ENCODE data around the gene TTC9.

Gene TTC9

DNA sequence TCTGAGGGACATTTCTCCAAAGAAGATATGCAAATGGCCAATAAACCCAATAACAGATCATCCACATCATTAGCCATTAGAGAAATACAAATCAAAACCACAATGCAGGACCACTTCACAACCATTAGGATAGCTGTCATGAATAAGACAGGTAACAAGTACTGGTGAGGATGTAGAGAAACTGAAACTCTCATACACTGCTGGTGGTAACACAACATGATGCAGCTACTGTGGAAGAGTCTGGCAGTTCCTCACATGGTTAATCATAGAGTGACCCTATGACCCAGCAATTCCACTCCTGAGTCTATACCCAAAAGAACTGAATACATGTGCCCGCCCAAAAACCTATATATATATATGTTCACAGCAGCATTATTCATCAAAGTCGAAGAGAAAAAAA lies 39.0 kb downstream of the TTC9 start:
- no peak overlapping the region for H3K27ac ChIP-seq (ENCODE audit: low read length)
- no peak for ATAC-seq (ENCODE audit: insufficient read depth, low read depth)
- H3K4me2 ChIP-seq (ENCODE audit: insufficient read depth, low read length): no peak overlapping the region
- H3K27me3 ChIP-seq (ENCODE audit: insufficient read depth, low read length, poor library complexity): peaks cover 10% of the 10 kb centered on the region
- no peaks in the 10 kb centered on the region for H3K36me3 ChIP-seq (ENCODE audit: insufficient read depth, low read length)
- no peaks in the 10 kb centered on the region for H3K4me1 ChIP-seq (ENCODE audit: insufficient read depth, low read length)
- no peak overlapping the region for H3K9ac ChIP-seq (ENCODE audit: low read depth, low read length)
- no peaks in the 10 kb centered on the region for H3K79me2 ChIP-seq (ENCODE audit: insufficient read depth, low read length)
- no peaks in the 10 kb centered on the region for H3K9me3 ChIP-seq (ENCODE audit: insufficient read depth, low read length, severe bottlenecking)
- H3K4me3 ChIP-seq (ENCODE audit: low read depth in 1 of 2, low read length in 2 of 2): no peak overlapping the region
- no peaks in the 10 kb centered on the region for H4K20me1 ChIP-seq (ENCODE audit: insufficient read depth, low read length)
- TF ChIP-seq, protein P1, sequence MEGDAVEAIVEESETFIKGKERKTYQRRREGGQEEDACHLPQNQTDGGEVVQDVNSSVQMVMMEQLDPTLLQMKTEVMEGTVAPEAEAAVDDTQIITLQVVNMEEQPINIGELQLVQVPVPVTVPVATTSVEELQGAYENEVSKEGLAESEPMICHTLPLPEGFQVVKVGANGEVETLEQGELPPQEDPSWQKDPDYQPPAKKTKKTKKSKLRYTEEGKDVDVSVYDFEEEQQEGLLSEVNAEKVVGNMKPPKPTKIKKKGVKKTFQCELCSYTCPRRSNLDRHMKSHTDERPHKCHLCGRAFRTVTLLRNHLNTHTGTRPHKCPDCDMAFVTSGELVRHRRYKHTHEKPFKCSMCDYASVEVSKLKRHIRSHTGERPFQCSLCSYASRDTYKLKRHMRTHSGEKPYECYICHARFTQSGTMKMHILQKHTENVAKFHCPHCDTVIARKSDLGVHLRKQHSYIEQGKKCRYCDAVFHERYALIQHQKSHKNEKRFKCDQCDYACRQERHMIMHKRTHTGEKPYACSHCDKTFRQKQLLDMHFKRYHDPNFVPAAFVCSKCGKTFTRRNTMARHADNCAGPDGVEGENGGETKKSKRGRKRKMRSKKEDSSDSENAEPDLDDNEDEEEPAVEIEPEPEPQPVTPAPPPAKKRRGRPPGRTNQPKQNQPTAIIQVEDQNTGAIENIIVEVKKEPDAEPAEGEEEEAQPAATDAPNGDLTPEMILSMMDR (IDR thresholded peaks at IDR 0.05; ENCODE audit: borderline replicate concordance, extremely low read depth, low read length, poor library complexity, severe bottlenecking): no peak
- no peak for TF ChIP-seq EZH2 (IDR thresholded peaks at IDR 0.05; ENCODE audit: borderline replicate concordance, low read depth, low read length, severe bottlenecking)
- no peak overlapping the region for H2AFZ ChIP-seq (ENCODE audit: low read depth, low read length)
- no peak for DNase-seq

DNA sequence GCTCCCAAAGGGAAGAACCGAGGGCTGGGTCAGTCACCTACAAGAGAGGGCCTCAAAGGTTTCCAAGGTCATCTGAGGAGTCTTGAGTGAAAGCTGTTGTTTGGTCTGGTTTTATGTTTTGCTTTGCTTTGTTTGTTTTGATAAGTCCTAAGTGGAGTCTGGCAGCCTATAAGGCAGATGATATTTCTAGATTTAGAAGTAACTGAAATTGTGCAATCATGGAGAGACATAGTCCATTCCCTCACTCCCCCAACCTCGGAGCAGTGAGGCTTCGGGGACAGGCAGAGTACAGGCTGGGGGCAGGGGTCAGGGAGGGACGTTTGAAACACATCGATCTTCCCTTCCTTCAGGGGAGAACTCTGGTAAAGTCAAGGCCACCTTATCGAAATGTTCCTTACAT lies 42.3 kb downstream of the TTC9 start:
- TF ChIP-seq, protein P1 (IDR thresholded peaks at IDR 0.05; ENCODE audit: borderline replicate concordance, extremely low read depth, low read length, poor library complexity, severe bottlenecking): no peak
- no peak for TF ChIP-seq EZH2 (IDR thresholded peaks at IDR 0.05; ENCODE audit: borderline replicate concordance, low read depth, low read length, severe bottlenecking)
- H3K27ac ChIP-seq (ENCODE audit: low read length): no peak overlapping the region

DNA sequence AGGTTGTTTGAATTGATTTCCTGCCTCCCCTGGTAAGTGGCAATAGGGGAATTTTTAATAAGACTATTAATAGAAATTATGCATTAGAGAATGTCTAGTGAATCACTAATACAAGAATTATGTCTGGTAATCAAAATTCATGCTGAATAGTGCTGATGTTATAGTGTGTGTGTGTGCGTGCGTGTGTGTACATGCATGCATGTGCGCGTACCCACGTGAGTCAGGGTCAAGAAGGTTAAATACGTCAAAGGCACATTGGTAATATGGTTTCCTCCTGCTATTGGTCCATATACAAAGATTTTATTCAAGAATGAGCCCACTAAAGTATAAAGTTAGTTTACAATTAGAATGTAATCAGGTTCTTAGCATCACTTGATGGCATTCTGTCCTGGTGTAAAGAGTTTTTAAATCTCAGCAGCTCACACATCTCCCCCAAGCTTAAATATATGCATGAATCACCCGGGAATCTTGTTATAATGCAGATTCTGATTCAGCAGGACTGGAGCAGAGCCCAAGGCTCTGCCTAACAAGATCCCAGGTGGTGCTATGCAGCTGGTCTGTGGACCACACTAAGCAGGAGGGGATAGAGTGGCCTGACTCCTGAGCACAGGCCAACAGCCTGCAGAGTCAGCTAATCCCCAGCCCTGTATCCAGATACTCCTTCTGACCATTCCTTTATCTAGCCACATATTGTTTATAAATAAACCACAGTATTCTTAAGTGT lies 43.9 kb downstream of the TTC9 start:
- Histone ChIP-seq H3K9ac (ENCODE audit: low read depth, low read length) (no peak overlapping the region), H3K9me3 (ENCODE audit: insufficient read depth, low read length, severe bottlenecking) (no peaks in the 10 kb centered on the region), H3K79me2 (ENCODE audit: insufficient read depth, low read length) (no peaks in the 10 kb centered on the region), H3K36me3 (ENCODE audit: insufficient read depth, low read length) (no peaks in the 10 kb centered on the region), H3K27ac (ENCODE audit: low read length) (no peak overlapping the region), H2AFZ (ENCODE audit: low read depth, low read length) (no peak overlapping the region), H4K20me1 (ENCODE audit: insufficient read depth, low read length) (no peaks in the 10 kb centered on the region), H3K27me3 (ENCODE audit: insufficient read depth, low read length, poor library complexity) (peaks cover 11% of the 10 kb centered on the region), H3K4me3 (ENCODE audit: low read depth in 1 of 2, low read length in 2 of 2) (no peak overlapping the region), H3K4me2 (ENCODE audit: insufficient read depth, low read length) (no peak overlapping the region), H3K4me1 (ENCODE audit: insufficient read depth, low read length) (no peaks in the 10 kb centered on the region)
- TF ChIP-seq EZH2 (IDR thresholded peaks at IDR 0.05; ENCODE audit: borderline replicate concordance, low read depth, low read length, severe bottlenecking): no peak
- ATAC-seq (ENCODE audit: insufficient read depth, low read depth): no peak
- DNase-seq: no peak

More for the DNA sequence above, 42.3 kb downstream of the TTC9 start:
- Histone ChIP-seq H3K36me3 (ENCODE audit: insufficient read depth, low read length) (no peaks in the 10 kb centered on the region), H3K4me2 (ENCODE audit: insufficient read depth, low read length) (no peak overlapping the region), H4K20me1 (ENCODE audit: insufficient read depth, low read length) (no peaks in the 10 kb centered on the region), H3K4me1 (ENCODE audit: insufficient read depth, low read length) (no peaks in the 10 kb centered on the region), H3K79me2 (ENCODE audit: insufficient read depth, low read length) (no peaks in the 10 kb centered on the region), H3K9me3 (ENCODE audit: insufficient read depth, low read length, severe bottlenecking) (no peaks in the 10 kb centered on the region), H3K4me3 (ENCODE audit: low read depth in 1 of 2, low read length in 2 of 2) (no peak overlapping the region), H2AFZ (ENCODE audit: low read depth, low read length) (no peak overlapping the region), H3K9ac (ENCODE audit: low read depth, low read length) (no peak overlapping the region), H3K27me3 (ENCODE audit: insufficient read depth, low read length, poor library complexity) (peaks cover 11% of the 10 kb centered on the region)
- ATAC-seq (ENCODE audit: insufficient read depth, low read depth) (no peak), DNase-seq (no peak)

DNA sequence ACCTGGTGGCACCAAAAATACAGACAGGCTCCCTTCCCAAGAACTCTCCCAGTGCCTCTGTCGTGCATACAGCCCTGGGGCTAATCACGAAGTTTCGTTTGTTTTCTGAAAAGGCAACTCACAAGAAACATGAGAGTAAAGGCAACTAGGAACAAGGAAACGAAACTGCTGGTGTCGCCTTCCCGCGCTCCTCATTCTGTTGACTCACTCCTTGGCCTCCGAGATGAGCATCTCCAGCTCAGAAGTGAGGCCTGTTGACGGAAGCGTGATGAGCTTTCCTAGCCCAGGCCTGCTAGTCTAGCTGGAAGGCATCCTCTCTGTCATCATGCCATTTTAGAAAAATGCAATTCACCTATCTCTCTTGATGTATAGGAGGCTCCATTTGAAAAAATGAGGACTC lies 50.5 kb downstream of the TTC9 start:
- Histone ChIP-seq H3K27ac (ENCODE audit: low read length) (no peak overlapping the region), H3K4me1 (ENCODE audit: insufficient read depth, low read length) (no peaks in the 10 kb centered on the region), H3K4me3 (ENCODE audit: low read depth in 1 of 2, low read length in 2 of 2) (no peak overlapping the region), H3K9ac (ENCODE audit: low read depth, low read length) (no peak overlapping the region), H3K27me3 (ENCODE audit: insufficient read depth, low read length, poor library complexity) (no peaks in the 10 kb centered on the region), H4K20me1 (ENCODE audit: insufficient read depth, low read length) (no peaks in the 10 kb centered on the region), H3K79me2 (ENCODE audit: insufficient read depth, low read length) (no peaks in the 10 kb centered on the region), H2AFZ (ENCODE audit: low read depth, low read length) (no peak overlapping the region), H3K36me3 (ENCODE audit: insufficient read depth, low read length) (no peaks in the 10 kb centered on the region), H3K9me3 (ENCODE audit: insufficient read depth, low read length, severe bottlenecking) (no peaks in the 10 kb centered on the region), H3K4me2 (ENCODE audit: insufficient read depth, low read length) (no peak overlapping the region)
- TF ChIP-seq EZH2 (IDR thresholded peaks at IDR 0.05; ENCODE audit: borderline replicate concordance, low read depth, low read length, severe bottlenecking): no peak
- TF ChIP-seq, protein P1 (IDR thresholded peaks at IDR 0.05; ENCODE audit: borderline replicate concordance, extremely low read depth, low read length, poor library complexity, severe bottlenecking): no peak
- ATAC-seq (ENCODE audit: insufficient read depth, low read depth): no peak
- DNase-seq: no peak
